ENCODE data around the gene SLC6A6.

GRCh38 chr3:14457481-14457880, 55.1 kb downstream of the SLC6A6 start:
- TF ChIP-seq CREB1 (CRISPR knock-in tag; IDR thresholded peaks at IDR 0.05) (no peak), SMAD4 (CRISPR knock-in tag; IDR thresholded peaks at IDR 0.05) (no peak), CTCF (IDR thresholded peaks at IDR 0.05) (no peak), AFF4 (CRISPR knock-in tag; IDR thresholded peaks at IDR 0.05; ENCODE audit: borderline replicate concordance) (no peak), ZNF121 (CRISPR knock-in tag; IDR thresholded peaks at IDR 0.05) (no peak)
